PC-9 (cell line): Measurements from ENCODE around the gene NCOA3. TPM values are rescaled to one million over a fixed set of nuclear protein-coding genes. Genes with fewer than 3 reads are reported as not detected.
"Not testable (repeated sequence)": the region's sequence is repeated elsewhere in the genome, so short reads cannot be mapped to it uniquely, and the experiment has no call there.

Experiments used
- BruUV-seq: library from RNA; stranded (reverse); fragments of 400-500 nt; replicated peaks from 2 replicates; lab custom pipeline; 2021; lab: Mats Ljungman, UMichigan
- CTCF ChIA-PET: fragments of 300-600 bp; sonication (Branson Sonifier 250); formaldehyde crosslinking; loops from one replicate; lab custom pipeline; 2022; ENCODE audit warnings: antibody characterized with exemption; lab: Charles Lee
- POLR2A ChIA-PET: fragments of 300-600 bp; sonication (Branson Sonifier 250); formaldehyde crosslinking; loops from one replicate; lab custom pipeline; 2022; ENCODE audit warnings: antibody characterized with exemption; ENCODE audit not compliant: unreplicated experiment; lab: Charles Lee
- DNase-seq, 2 experiments: peaks; one replicate each; pipeline versions ENCODE4 v3.0.0 to v3.0.0-alpha.2; 2015 to 2022; ENCODE audit warnings: mixed read lengths in 1 of 2
- H2AFZ ChIP-seq: fragments of 200-600 bp; sonication (generic); 2 replicates; pipeline ENCODE4 v1.8.1; 2017; ENCODE audit warnings: antibody characterized with exemption
- H3F3A ChIP-seq: fragments of 200-600 bp; sonication (generic); 2 replicates; pipeline ENCODE4 v1.8.1; 2017; ENCODE audit warnings: antibody characterized with exemption, mild to moderate bottlenecking, low read depth; ENCODE audit not compliant: insufficient read depth
- H3K27ac ChIP-seq: fragments of 200-600 bp; sonication (generic); 2 replicates; pipeline ENCODE4 v1.6.1; 2016; ENCODE audit warnings: mixed run types
- H3K27me3 ChIP-seq: fragments of 200-600 bp; sonication (generic); 2 replicates; pipeline ENCODE4 v1.6.1; 2016; ENCODE audit warnings: low read depth, mixed run types; ENCODE audit not compliant: insufficient read depth
- H3K36me3 ChIP-seq: fragments of 200-600 bp; sonication (generic); 2 replicates; pipeline ENCODE4 v1.6.1; 2016; ENCODE audit warnings: low read depth, mixed run types
- H3K4me1 ChIP-seq: fragments of 200-600 bp; sonication (generic); replicated peaks from 2 replicates; pipeline ENCODE4 v1.6.1; 2016; ENCODE audit warnings: mixed run types; ENCODE audit not compliant: insufficient read depth
- H3K4me2 ChIP-seq: fragments of 200-600 bp; sonication (generic); 2 replicates; pipeline ENCODE4 v1.6.1; 2017; ENCODE audit warnings: mixed run types
- H3K4me3 ChIP-seq: fragments of 200-600 bp; sonication (generic); 2 replicates; pipeline ENCODE4 v1.6.1; 2016; ENCODE audit warnings: mixed run types
- H3K79me2 ChIP-seq: fragments of 200-600 bp; sonication (generic); 2 replicates; pipeline ENCODE4 v1.6.1; 2017; ENCODE audit warnings: low read depth, mixed run types
- H3K9me2 ChIP-seq: fragments of 200-600 bp; sonication (generic); 2 replicates; pipeline ENCODE4 v1.8.1; 2017; ENCODE audit warnings: mild to moderate bottlenecking; ENCODE audit not compliant: insufficient read depth
- H3K9me3 ChIP-seq: fragments of 200-600 bp; sonication (generic); 2 replicates; pipeline ENCODE4 v1.8.1; 2016; ENCODE audit warnings: low read depth; ENCODE audit not compliant: insufficient read depth
- H4K20me1 ChIP-seq: fragments of 200-600 bp; sonication (generic); 2 replicates; pipeline ENCODE4 v1.8.1; 2017; ENCODE audit not compliant: insufficient read depth
- CTCF ChIP-seq: fragments of 200-600 bp; sonication (generic); conservative IDR thresholded peaks from 2 replicates; pipeline ENCODE4 v1.6.1; 2017; ENCODE audit warnings: mixed run types, antibody characterized with exemption, mild to moderate bottlenecking, moderate library complexity
- EZH2 ChIP-seq: fragments of 200-600 bp; sonication (generic); IDR thresholded peaks from 2 replicates; pipeline ENCODE4 v1.8.0; 2017; ENCODE audit warnings: antibody characterized with exemption, low read depth
- intact Hi-C: fragments of 100-400 bp; cut with micrococcal nuclease; formaldehyde crosslinking; loops from one replicate; pipeline ENCODE4 v1.10.0; 2022; ENCODE audit not compliant: unreplicated experiment
- total RNA-seq: library from RNA; stranded (reverse); gene quantifications from 2 replicates; pipeline ENCODE4 v1.2.3, GENCODE V29; 2021

Gene NCOA3
- total RNA-seq, 1 experiment from 2014 or later, result 78.0 TPM

DNA sequence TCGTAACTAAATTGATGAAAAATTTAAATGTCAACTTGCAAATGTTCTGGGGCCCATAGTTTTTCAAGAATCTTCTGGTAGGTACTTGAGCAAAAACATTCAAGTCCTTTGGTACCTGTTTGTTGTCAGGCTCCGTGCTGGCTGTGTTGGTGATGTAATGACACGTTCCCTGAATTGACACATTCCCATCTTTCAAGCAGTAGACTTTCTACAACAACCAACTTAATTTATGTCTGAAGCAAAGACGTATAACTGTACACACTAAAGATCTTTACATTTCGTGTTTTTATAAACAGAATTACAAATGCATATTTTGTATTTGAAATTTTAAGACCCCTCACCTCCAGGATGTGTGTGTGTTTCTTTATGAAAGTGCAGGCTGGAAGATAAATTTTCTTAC is 49.5 kb downstream of the NCOA3 start:
- H3K9me3 ChIP-seq, result no peaks in the 10 kb centered on the region
- ChIA-PET CTCF (no interaction called here), POLR2A (no interaction called here)
- peaks cover 66% of the 10 kb centered on the region for H4K20me1 ChIP-seq
- peaks cover 16% of the 10 kb centered on the region for H3K36me3 ChIP-seq
- no TSS peak for BruUV-seq
- H2AFZ ChIP-seq, result no peak overlapping the region
- no peak overlapping the region for H3K27ac ChIP-seq
- H3K27me3 ChIP-seq, result no peaks in the 10 kb centered on the region
- H3F3A ChIP-seq, result peaks cover 39% of the 10 kb centered on the region
- H3K79me2 ChIP-seq, result peaks cover 87% of the 10 kb centered on the region
- intact Hi-C loops, result no loop called here
- H3K9me2 ChIP-seq, result no peaks in the 10 kb centered on the region
- TF ChIP-seq CTCF (no peak), EZH2 (no peak)
- DNase-seq, result no peak
- peaks cover 8% of the 10 kb centered on the region; the same call in 1 of the 2 replicates for H3K4me1 ChIP-seq
- no peak overlapping the region for H3K4me3 ChIP-seq
- H3K4me2 ChIP-seq, result no peak overlapping the region

GRCh38 chr20:47551841-47552240 is 50.2 kb downstream of the NCOA3 start:
- no TSS peak for BruUV-seq
- H3F3A ChIP-seq, result peaks cover 34% of the 10 kb centered on the region
- H3K4me3 ChIP-seq, result no peak overlapping the region
- no peak for DNase-seq
- H3K27ac ChIP-seq, result 0 out of 2 replicates have a peak overlapping the region, but pooled peaks have one; percentile 2
- TF ChIP-seq EZH2, result no peak
- no peak for TF ChIP-seq CTCF
- no peak overlapping the region for H2AFZ ChIP-seq
- intact Hi-C loops, result no loop called here
- no peaks in the 10 kb centered on the region for H3K27me3 ChIP-seq
- no peaks in the 10 kb centered on the region for H3K9me2 ChIP-seq
- no peaks in the 10 kb centered on the region for H3K9me3 ChIP-seq
- H3K4me1 ChIP-seq, result 0 out of 2 replicates have a peak, but pooled peaks cover 2% of the 10 kb centered on the region
- H4K20me1 ChIP-seq, result peaks cover 62% of the 10 kb centered on the region
- H3K4me2 ChIP-seq, result no peak overlapping the region
- POLR2A ChIA-PET, result interaction anchor here (0.6 kb wide), 1 partner anchor 8 kb away, joined by 3 read pairs; no protein-coding TSS in a partner anchor
- CTCF ChIA-PET, result no interaction called here
- H3K36me3 ChIP-seq, result peaks cover 16% of the 10 kb centered on the region
- H3K79me2 ChIP-seq, result peaks cover 87% of the 10 kb centered on the region

DNA sequence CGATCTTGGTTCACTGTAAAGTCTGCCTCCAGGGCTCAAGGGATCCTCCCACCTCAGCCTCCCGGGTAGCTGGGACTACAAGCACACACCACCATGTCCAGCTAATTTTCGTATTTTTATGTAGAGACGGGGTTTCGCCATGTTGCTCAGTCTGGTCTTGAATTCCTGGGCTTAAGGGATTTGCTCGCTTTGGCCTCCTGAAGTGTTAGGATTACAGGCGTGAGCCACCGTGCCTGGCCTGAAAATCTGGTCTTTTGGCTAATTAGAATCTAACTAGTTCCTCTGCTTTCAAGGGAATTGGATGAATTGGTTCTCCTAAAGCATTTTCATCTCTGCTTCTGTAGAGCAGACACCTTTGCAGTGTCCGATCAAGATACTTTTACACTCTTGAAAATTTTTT is 51.3 kb downstream of the NCOA3 start:
- peaks cover 36% of the 10 kb centered on the region for H3F3A ChIP-seq
- H3K9me2 ChIP-seq, result no peaks in the 10 kb centered on the region
- no TSS peak for BruUV-seq
- peaks cover 70% of the 10 kb centered on the region for H4K20me1 ChIP-seq
- H3K4me1 ChIP-seq, result no peaks in the 10 kb centered on the region
- H3K4me2 ChIP-seq, result no peak overlapping the region
- peaks cover 87% of the 10 kb centered on the region for H3K79me2 ChIP-seq
- no peak overlapping the region for H3K27ac ChIP-seq
- TF ChIP-seq EZH2 (no peak), CTCF (no peak)
- ChIA-PET POLR2A (no interaction called here), CTCF (interaction anchor here (0.7 kb wide), 1 partner anchor 38 kb away, joined by 8 read pairs; no protein-coding TSS in a partner anchor)
- no peaks in the 10 kb centered on the region for H3K9me3 ChIP-seq
- H3K27me3 ChIP-seq, result no peaks in the 10 kb centered on the region
- no peak for DNase-seq
- H3K36me3 ChIP-seq, result peaks cover 16% of the 10 kb centered on the region
- intact Hi-C loops, result no loop called here
- H2AFZ ChIP-seq, result no peak overlapping the region
- no peak overlapping the region for H3K4me3 ChIP-seq

DNA sequence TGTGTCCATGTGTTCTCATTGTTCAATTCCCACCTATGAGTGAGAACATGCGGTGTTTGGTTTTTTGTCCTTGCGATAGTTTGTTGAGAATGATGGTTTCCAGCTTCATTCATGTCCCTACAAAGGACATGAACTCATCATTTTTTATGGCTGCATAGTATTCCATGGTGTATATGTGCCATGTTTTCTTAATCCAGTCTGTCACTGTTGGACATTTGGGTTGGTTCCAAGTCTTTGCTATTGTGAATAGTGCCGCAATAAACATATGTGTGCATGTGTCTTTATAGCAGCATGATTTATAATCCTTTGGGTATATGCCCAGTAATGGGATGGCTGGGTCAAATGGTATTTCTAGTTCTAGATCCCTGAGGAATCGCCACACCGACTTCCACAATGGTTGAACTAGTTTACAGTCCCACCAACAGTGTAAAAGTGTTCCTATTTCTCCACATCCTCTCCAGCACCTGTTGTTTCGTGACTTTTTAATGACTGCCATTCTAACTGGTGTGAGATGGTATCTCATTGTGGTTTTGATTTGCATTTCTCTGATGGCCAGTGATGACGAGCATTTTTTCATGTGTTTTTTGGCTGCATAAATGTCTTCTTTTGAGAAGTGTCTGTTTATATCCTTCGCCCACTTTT is 52.0 kb downstream of the NCOA3 start:
- DNase-seq, H3K27ac ChIP-seq, H3K9me2 ChIP-seq, POLR2A ChIA-PET, H2AFZ ChIP-seq, BruUV-seq, intact Hi-C loops, H3K4me2 ChIP-seq, H3K4me1 ChIP-seq, H3K9me3 ChIP-seq, H3K27me3 ChIP-seq, H3K4me3 ChIP-seq, CTCF ChIA-PET: not testable (repeated sequence)
- peaks cover 87% of the 10 kb centered on the region for H3K79me2 ChIP-seq
- H4K20me1 ChIP-seq, result peaks cover 73% of the 10 kb centered on the region
- peaks cover 16% of the 10 kb centered on the region for H3K36me3 ChIP-seq
- H3F3A ChIP-seq, result peaks cover 35% of the 10 kb centered on the region

GRCh38 chr20:47554283-47554682 is 52.6 kb downstream of the NCOA3 start:
- intact Hi-C loops, H3K27ac ChIP-seq, CTCF ChIA-PET, H2AFZ ChIP-seq, H3K9me2 ChIP-seq, H3K4me1 ChIP-seq, DNase-seq, H3K9me3 ChIP-seq, H3K4me3 ChIP-seq, BruUV-seq, POLR2A ChIA-PET, H3K27me3 ChIP-seq, H3K4me2 ChIP-seq: not testable (repeated sequence)
- Histone ChIP-seq H3K79me2 (peaks cover 87% of the 10 kb centered on the region), H3K36me3 (peaks cover 14% of the 10 kb centered on the region), H4K20me1 (peaks cover 67% of the 10 kb centered on the region), H3F3A (peaks cover 34% of the 10 kb centered on the region; the same call in 1 of the 2 replicates)
